ENCODE results near the gene FAM168A.

GRCh38 chr11:73506038-73506437 is 91.9 kb downstream of the FAM168A start:
- TF ChIP-seq CTCF (conservative IDR thresholded peaks at IDR 0.05 in 1 of 2, IDR thresholded peaks at IDR 0.05 in 1 of 2; ENCODE audit: extremely low read depth in 1 of 2, insufficient read depth in 1 of 2, low read depth in 1 of 2, low read length in 2 of 2) (no peak), EZH2 (IDR thresholded peaks at IDR 0.05; ENCODE audit: borderline replicate concordance, low read length) (no peak)

Data from mammary epithelial cell (primary cell).